Stomach (tissue), 9 donors: ENCODE measurements around the gene NSMCE1. TPM values are rescaled to one million over a fixed set of nuclear protein-coding genes. Genes with fewer than 3 reads are reported as not detected.

ENCODE experiments used
- DNase-seq, 2 donors: peaks; one replicate each; pipeline versions ENCODE4 v3.0.0 to v3.0.0-alpha.2; 2013 to 2019
- H3K27ac ChIP-seq, 5 donors: fragments of 200-600 bp in 4 of 5; sonication (generic) in 4 of 5; one replicate each; pipeline ENCODE4 v1.5.1; 2013 to 2019; ENCODE audit warnings: mild to moderate bottlenecking in 1 of 5, moderate library complexity in 1 of 5
- H3K27me3 ChIP-seq, 3 donors: fragments of 200-600 bp; sonication (generic); one replicate each; pipeline ENCODE4 v1.5.1; 2017 to 2019; ENCODE audit warnings: mixed run types in 1 of 3
- H3K36me3 ChIP-seq, 4 donors: fragments of 200-600 bp; sonication (generic); 1 replicate in 3 of 4; 2 replicates in 1 of 4; pipeline ENCODE4 v1.5.1; 2016 to 2019
- H3K4me1 ChIP-seq, 4 donors: fragments of 200-600 bp; sonication (generic); one replicate each; pipeline ENCODE4 v1.5.1; 2016 to 2019
- H3K4me3 ChIP-seq, 4 donors: fragments of 200-600 bp; sonication (generic) in 3 of 4; one replicate each; pipeline ENCODE4 v1.5.1; 2016 to 2019; ENCODE audit warnings: mild to moderate bottlenecking in 1 of 4
- H3K9me3 ChIP-seq, 4 donors: fragments of 200-600 bp; sonication (generic); one replicate each; pipeline ENCODE4 v1.5.1; 2016 to 2019
- EP300 ChIP-seq: sonication (generic); formaldehyde crosslinking; IDR thresholded peaks from one replicate; pipeline ENCODE4 v1.6.1; 2017; ENCODE audit warnings: antibody characterized with exemption
- POLR2A ChIP-seq, 4 donors: fragments of 450-650 bp; IDR thresholded peaks; one replicate each; pipeline ENCODE4 v1.6.1; 2016; ENCODE audit warnings: antibody characterized with exemption in 4 of 4, control low read depth in 2 of 4, mild to moderate bottlenecking in 1 of 4, moderate library complexity in 1 of 4
- POLR2AphosphoS5 ChIP-seq, 3 donors: sonication (generic); formaldehyde crosslinking; IDR thresholded peaks; one replicate each; pipeline ENCODE4 v1.6.1; 2016; ENCODE audit warnings: antibody characterized with exemption in 3 of 3
- WGBS, 5 donors: extraction: QIAGEN DNeasy Blood & Tissue Kit in 3 of 5; methylation state at CpG; one replicate each; pipeline versions ENCODE4 v1.1.5 to v1.1.7; 2013 to 2018; 5-methylcytosine and 5-hydroxymethylcytosine counted together
- intact Hi-C: fragments of 100-400 bp; cut with DNase I; formaldehyde crosslinking; loops from one replicate; pipeline ENCODE4 v1.15.1; 2023; ENCODE audit warnings: low total_unique reads
- polyA plus RNA-seq, 3 donors: library from polyadenylated mRNA; stranded (reverse); fragments of 200-250 nt; gene quantifications; one replicate each; pipeline ENCODE4 v1.2.3, GENCODE V29; 2013
- total RNA-seq, 5 donors: library from RNA; depleted of rRNA; stranded (reverse); fragments of >200 nt; gene quantifications; one replicate each; pipeline versions ENCODE4 v1.1.0 to v1.2.3, GENCODE V29; 2014 to 2016
- TF ChIP-seq, protein P1 (sequence below), 7 experiments: fragments of 450-650 bp in 4 of 7; fragments of 200-600 bp in 3 of 7; sonication (generic) in 3 of 7; IDR thresholded peaks; one replicate each; pipeline ENCODE4 v1.5.1; 2016 to 2019; ENCODE audit warnings: antibody characterized with exemption in 7 of 7, control low read depth in 2 of 7, mild to moderate bottlenecking in 1 of 7
- donor health status: healthy with polysubstance abuse.
- donor health status: Bipolar disorder and iron deficiency.
- donor health status: healthy.

Gene NSMCE1
- total and polyA plus RNA-seq, 8 donors, result 9.3 to 120 (median 46.2) TPM

- Histone ChIP-seq H3K27ac (peak overlapping the region in 3 of 5 donors; percentile 81 to 86 (median 86)), H3K4me3 (no peak overlapping the region), H3K4me1 (peaks cover 39 to 84% (median 67%) of the 10 kb centered on the region in 4 donors), H3K27me3 (no peaks in the 10 kb centered on the region), H3K9me3 (no peaks in the 10 kb centered on the region), H3K36me3 (peaks cover 0 to 49% (median 40%) of the 10 kb centered on the region in 4 donors)
- DNase-seq, result no peak
- TF ChIP-seq POLR2AphosphoS5 (IDR thresholded peaks at IDR 0.05), result no peak
- no peak for TF ChIP-seq POLR2A (IDR thresholded peaks at IDR 0.05)
- TF ChIP-seq, protein P1, sequence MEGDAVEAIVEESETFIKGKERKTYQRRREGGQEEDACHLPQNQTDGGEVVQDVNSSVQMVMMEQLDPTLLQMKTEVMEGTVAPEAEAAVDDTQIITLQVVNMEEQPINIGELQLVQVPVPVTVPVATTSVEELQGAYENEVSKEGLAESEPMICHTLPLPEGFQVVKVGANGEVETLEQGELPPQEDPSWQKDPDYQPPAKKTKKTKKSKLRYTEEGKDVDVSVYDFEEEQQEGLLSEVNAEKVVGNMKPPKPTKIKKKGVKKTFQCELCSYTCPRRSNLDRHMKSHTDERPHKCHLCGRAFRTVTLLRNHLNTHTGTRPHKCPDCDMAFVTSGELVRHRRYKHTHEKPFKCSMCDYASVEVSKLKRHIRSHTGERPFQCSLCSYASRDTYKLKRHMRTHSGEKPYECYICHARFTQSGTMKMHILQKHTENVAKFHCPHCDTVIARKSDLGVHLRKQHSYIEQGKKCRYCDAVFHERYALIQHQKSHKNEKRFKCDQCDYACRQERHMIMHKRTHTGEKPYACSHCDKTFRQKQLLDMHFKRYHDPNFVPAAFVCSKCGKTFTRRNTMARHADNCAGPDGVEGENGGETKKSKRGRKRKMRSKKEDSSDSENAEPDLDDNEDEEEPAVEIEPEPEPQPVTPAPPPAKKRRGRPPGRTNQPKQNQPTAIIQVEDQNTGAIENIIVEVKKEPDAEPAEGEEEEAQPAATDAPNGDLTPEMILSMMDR (IDR thresholded peaks at IDR 0.05), result no peak
- intact Hi-C loops, result no loop called here
- WGBS, 5 donors, result 76 to 98% (median 92%) methylated on average over 6 of the region's 6 CpGs
These were observed 34.8 kb downstream of the NSMCE1 start for GRCh38 chr16:27233731-27234130.

- intact Hi-C loops, result no loop called here
- Histone ChIP-seq H3K4me1 (peaks cover 39 to 78% (median 64%) of the 10 kb centered on the region in 4 donors), H3K4me3 (no peak overlapping the region), H3K27ac (peak overlapping the region in 3 of 5 donors; percentile 9 to 86 (median 31)), H3K9me3 (no peaks in the 10 kb centered on the region), H3K27me3 (no peaks in the 10 kb centered on the region), H3K36me3 (peaks cover 0 to 49% (median 40%) of the 10 kb centered on the region in 4 donors)
- no peak for DNase-seq
- TF ChIP-seq POLR2AphosphoS5 (IDR thresholded peaks at IDR 0.05) (no peak), EP300 (no peak), POLR2A (IDR thresholded peaks at IDR 0.05) (no peak)
- TF ChIP-seq, protein P1 (IDR thresholded peaks at IDR 0.05), result no peak
- WGBS, 5 donors, result 81 to 88% (median 84%) methylated on average over 13 of the region's 13 CpGs
These were observed 35.5 kb downstream of the NSMCE1 start for GRCh38 chr16:27232901-27233625.

- no peaks in the 10 kb centered on the region for H3K27me3 ChIP-seq
- no peak for DNase-seq
- peaks cover 0 to 49% (median 41%) of the 10 kb centered on the region in 4 donors for H3K36me3 ChIP-seq
- H3K4me1 ChIP-seq, result peaks cover 40 to 70% (median 56%) of the 10 kb centered on the region in 4 donors
- no peak overlapping the region for H3K4me3 ChIP-seq
- H3K9me3 ChIP-seq, result no peaks in the 10 kb centered on the region
- peak overlapping the region in 3 of 5 donors; percentile 14 to 31 (median 16) for H3K27ac ChIP-seq
- TF ChIP-seq EP300 (no peak), POLR2A (IDR thresholded peaks at IDR 0.05) (no peak), POLR2AphosphoS5 (IDR thresholded peaks at IDR 0.05) (no peak)
- TF ChIP-seq, protein P1 (IDR thresholded peaks at IDR 0.05), result no peak
- intact Hi-C loops, result no loop called here
- WGBS, 5 donors, result 69 to 80% (median 77%) methylated on average over 18 to 26 of the region's 26 CpGs
These were observed 36.3 kb downstream of the NSMCE1 start for GRCh38 chr16:27232061-27232900.

- peak overlapping the region in 3 of 5 donors; percentile 14 to 31 (median 16) for H3K27ac ChIP-seq
- H3K36me3 ChIP-seq, result peaks cover 0 to 52% (median 44%) of the 10 kb centered on the region in 4 donors
- H3K4me1 ChIP-seq, result peaks cover 40 to 66% (median 55%) of the 10 kb centered on the region in 4 donors
- H3K27me3 ChIP-seq, result no peaks in the 10 kb centered on the region
- intact Hi-C loops, result no loop called here
- H3K9me3 ChIP-seq, result no peaks in the 10 kb centered on the region
- DNase-seq, result no peak
- H3K4me3 ChIP-seq, result no peak overlapping the region
- no peak for TF ChIP-seq EP300
- TF ChIP-seq POLR2A (IDR thresholded peaks at IDR 0.05), result no peak
- TF ChIP-seq, protein P1 (IDR thresholded peaks at IDR 0.05), result no peak
- TF ChIP-seq POLR2AphosphoS5 (IDR thresholded peaks at IDR 0.05), result no peak
- 81 to 96% (median 91%) methylated on average over 8 of the region's 8 CpGs for WGBS, 5 donors
These were observed 36.9 kb downstream of the NSMCE1 start for GRCh38 chr16:27231692-27232060.
